K562 (cell line): ENCODE data around the gene FANK1.

Experiments
- EZH2 ChIP-seq: IDR thresholded peaks from 2 replicates; pipeline ENCODE4 v1.6.1; 2012; ENCODE audit warnings: low read depth, mild to moderate bottlenecking, inconsistent platforms, low read length, borderline replicate concordance
- MAFK ChIP-seq: IDR thresholded peaks from 2 replicates; pipeline ENCODE4 v1.6.1; 2011; ENCODE audit warnings: low read length, improper control_type of control experiment
- POLR2A ChIP-seq: fragments of 450-650 bp; conservative IDR thresholded peaks from 2 replicates; pipeline ENCODE4 v1.6.1; 2016
- PRDM10 ChIP-seq: fragments of 450-650 bp; IDR thresholded peaks from 2 replicates; pipeline ENCODE4 v1.6.1; 2018; ENCODE audit not compliant: partially characterized antibody

- TF ChIP-seq PRDM10 (no peak), EZH2 (no peak), POLR2A (no peak), MAFK (no peak)
Observed at GRCh38 chr10:125928928-125929585, 32.7 kb downstream of the FANK1 start.
